ENCODE measurements around the gene SLC49A4.

SLC49A4 gene

GRCh38 chr3:122843604-122844003, 48.7 kb downstream of the SLC49A4 start:
- no peak overlapping the region for H3K18ac ChIP-seq (ENCODE audit: low read length)
- H2BK5ac ChIP-seq (ENCODE audit: low read length): no peak overlapping the region
- H3K9me3 ChIP-seq (replicated peaks in 1 of 2; ENCODE audit: control insufficient read depth in 2 of 2, insufficient read depth in 1 of 2, low read depth in 1 of 2, low read length in 2 of 2): peaks cover 0 to 3% of the 10 kb centered on the region in 2 donors
- H4K91ac ChIP-seq (ENCODE audit: low read depth, low read length, poor library complexity): no peak overlapping the region
- no peak overlapping the region for H2AFZ ChIP-seq (ENCODE audit: low read length)
- no peak overlapping the region for H4K8ac ChIP-seq (ENCODE audit: low read depth, low read length)
- H2BK120ac ChIP-seq (ENCODE audit: low read depth, low read length): no peak overlapping the region
- H3K4ac ChIP-seq (ENCODE audit: low read length): no peak overlapping the region
- no peak overlapping the region for H3K27ac ChIP-seq (replicated peaks; ENCODE audit: low read length)
- no peak overlapping the region for H3K9ac ChIP-seq (ENCODE audit: low read depth, low read length, poor library complexity)
- no peaks in the 10 kb centered on the region for H3K4me1 ChIP-seq (ENCODE audit: control insufficient read depth in 2 of 2, insufficient read depth in 1 of 2, low read depth in 1 of 2, low read length in 2 of 2)
- H2BK12ac ChIP-seq (ENCODE audit: low read length): no peak overlapping the region
- H2AK5ac ChIP-seq (ENCODE audit: low read depth, low read length): no peak overlapping the region
- H3K4me2 ChIP-seq (ENCODE audit: insufficient read depth, low read length, poor library complexity, severe bottlenecking): no peak overlapping the region
- no peak overlapping the region for H3K14ac ChIP-seq (ENCODE audit: low read length)
- WGBS, 2 donors (ENCODE audit: extremely low coverage in 2 of 2, insufficient read length in 2 of 2, insufficient replicate concordance in 1 of 2): no CpG with 5 or more reads among the region's 3 CpGs
- no peak for DNase-seq (ENCODE audit: low spot score)
- no peaks in the 10 kb centered on the region for H3K27me3 ChIP-seq (ENCODE audit: control insufficient read depth in 3 of 3, insufficient read depth in 3 of 3, low read depth in 1 of 3, low read length in 3 of 3)
- H2BK15ac ChIP-seq (ENCODE audit: low read length): no peak overlapping the region
- H3K36me3 ChIP-seq (replicated peaks in 1 of 2; ENCODE audit: control insufficient read depth in 2 of 2, insufficient read depth in 2 of 2, low read length in 2 of 2): peaks cover 0 to 22% of the 10 kb centered on the region in 2 donors
- H3K4me3 ChIP-seq (ENCODE audit: low read length in 2 of 2): no peak overlapping the region
- no peak overlapping the region for H3K23ac ChIP-seq (ENCODE audit: low read depth, low read length, poor library complexity)
- no peaks in the 10 kb centered on the region for H3K79me1 ChIP-seq (ENCODE audit: low read depth, low read length)

GRCh38 chr3:122857019-122857418, 62.1 kb downstream of the SLC49A4 start:
- no peak overlapping the region for H3K4me2 ChIP-seq (ENCODE audit: insufficient read depth, low read length, poor library complexity, severe bottlenecking)
- no peak overlapping the region for H4K91ac ChIP-seq (ENCODE audit: low read depth, low read length, poor library complexity)
- H3K27ac ChIP-seq (replicated peaks; ENCODE audit: low read length): no peak overlapping the region
- no peak overlapping the region for H2BK5ac ChIP-seq (ENCODE audit: low read length)
- no peak overlapping the region for H3K23ac ChIP-seq (ENCODE audit: low read depth, low read length, poor library complexity)
- no peak overlapping the region for H4K8ac ChIP-seq (ENCODE audit: low read depth, low read length)
- no peaks in the 10 kb centered on the region for H3K4me1 ChIP-seq (ENCODE audit: control insufficient read depth in 2 of 2, insufficient read depth in 1 of 2, low read depth in 1 of 2, low read length in 2 of 2)
- no peaks in the 10 kb centered on the region for H3K79me1 ChIP-seq (ENCODE audit: low read depth, low read length)
- no peak overlapping the region for H2AFZ ChIP-seq (ENCODE audit: low read length)
- no peaks in the 10 kb centered on the region for H3K27me3 ChIP-seq (ENCODE audit: control insufficient read depth in 3 of 3, insufficient read depth in 3 of 3, low read depth in 1 of 3, low read length in 3 of 3)
- H3K9ac ChIP-seq (ENCODE audit: low read depth, low read length, poor library complexity): no peak overlapping the region
- no peak overlapping the region for H2BK120ac ChIP-seq (ENCODE audit: low read depth, low read length)
- no peak overlapping the region for H2BK15ac ChIP-seq (ENCODE audit: low read length)
- H2AK5ac ChIP-seq (ENCODE audit: low read depth, low read length): no peak overlapping the region
- H2BK12ac ChIP-seq (ENCODE audit: low read length): no peak overlapping the region
- H3K18ac ChIP-seq (ENCODE audit: low read length): no peak overlapping the region
- no peak overlapping the region for H3K4me3 ChIP-seq (ENCODE audit: low read length in 2 of 2)
- H3K36me3 ChIP-seq (replicated peaks in 1 of 2; ENCODE audit: control insufficient read depth in 2 of 2, insufficient read depth in 2 of 2, low read length in 2 of 2): peaks cover 1 to 53% of the 10 kb centered on the region in 2 donors
- H3K14ac ChIP-seq (ENCODE audit: low read length): no peak overlapping the region
- H3K9me3 ChIP-seq (replicated peaks in 1 of 2; ENCODE audit: control insufficient read depth in 2 of 2, insufficient read depth in 1 of 2, low read depth in 1 of 2, low read length in 2 of 2): peaks cover under 1 to 2% of the 10 kb centered on the region in 2 donors
- no CpG with 5 or more reads among the region's 1 CpG for WGBS, 2 donors (ENCODE audit: extremely low coverage in 2 of 2, insufficient read length in 2 of 2, insufficient replicate concordance in 1 of 2)
- no peak for DNase-seq (ENCODE audit: low spot score)
- no peak overlapping the region for H3K4ac ChIP-seq (ENCODE audit: low read length)

GRCh38 chr3:122858373-122858772, 63.5 kb downstream of the SLC49A4 start:
- Histone ChIP-seq H3K4me1 (ENCODE audit: control insufficient read depth in 2 of 2, insufficient read depth in 1 of 2, low read depth in 1 of 2, low read length in 2 of 2) (no peaks in the 10 kb centered on the region), H4K91ac (ENCODE audit: low read depth, low read length, poor library complexity) (no peak overlapping the region), H3K4ac (ENCODE audit: low read length) (no peak overlapping the region), H3K27me3 (ENCODE audit: control insufficient read depth in 3 of 3, insufficient read depth in 3 of 3, low read depth in 1 of 3, low read length in 3 of 3) (no peaks in the 10 kb centered on the region), H2BK12ac (ENCODE audit: low read length) (no peak overlapping the region), H2AK5ac (ENCODE audit: low read depth, low read length) (no peak overlapping the region), H2BK15ac (ENCODE audit: low read length) (no peak overlapping the region), H3K79me1 (ENCODE audit: low read depth, low read length) (no peaks in the 10 kb centered on the region), H3K14ac (ENCODE audit: low read length) (no peak overlapping the region), H2BK120ac (ENCODE audit: low read depth, low read length) (no peak overlapping the region), H3K27ac (replicated peaks; ENCODE audit: low read length) (no peak overlapping the region), H3K36me3 (replicated peaks in 1 of 2; ENCODE audit: control insufficient read depth in 2 of 2, insufficient read depth in 2 of 2, low read length in 2 of 2) (peaks cover 1 to 66% of the 10 kb centered on the region in 2 donors), H2BK5ac (ENCODE audit: low read length) (no peak overlapping the region), H3K4me2 (ENCODE audit: insufficient read depth, low read length, poor library complexity, severe bottlenecking) (no peak overlapping the region), H3K9me3 (replicated peaks in 1 of 2; ENCODE audit: control insufficient read depth in 2 of 2, insufficient read depth in 1 of 2, low read depth in 1 of 2, low read length in 2 of 2) (peaks cover 0 to 2% of the 10 kb centered on the region in 2 donors), H3K4me3 (ENCODE audit: low read length in 2 of 2) (no peak overlapping the region), H4K8ac (ENCODE audit: low read depth, low read length) (no peak overlapping the region), H2AFZ (ENCODE audit: low read length) (no peak overlapping the region), H3K18ac (ENCODE audit: low read length) (no peak overlapping the region), H3K23ac (ENCODE audit: low read depth, low read length, poor library complexity) (no peak overlapping the region), H3K9ac (ENCODE audit: low read depth, low read length, poor library complexity) (no peak overlapping the region)
- no CpG with 5 or more reads among the region's 1 CpG for WGBS, 2 donors (ENCODE audit: extremely low coverage in 2 of 2, insufficient read length in 2 of 2, insufficient replicate concordance in 1 of 2)
- DNase-seq (ENCODE audit: low spot score): no peak

- H2BK15ac ChIP-seq (ENCODE audit: low read length): no peak overlapping the region
- DNase-seq (ENCODE audit: low spot score): no peak
These were observed 64.3 kb downstream of the SLC49A4 start for GRCh38 chr3:122859021-122859805.

More at GRCh38 chr3:122859021-122859805, 64.3 kb downstream of the SLC49A4 start:
- H2BK5ac ChIP-seq (ENCODE audit: low read length): no peak overlapping the region
- H2AK5ac ChIP-seq (ENCODE audit: low read depth, low read length): no peak overlapping the region
- H3K27ac ChIP-seq (replicated peaks; ENCODE audit: low read length): no peak overlapping the region
- no peak overlapping the region for H2BK12ac ChIP-seq (ENCODE audit: low read length)
- no peak overlapping the region for H4K91ac ChIP-seq (ENCODE audit: low read depth, low read length, poor library complexity)
- no peak overlapping the region for H3K4me2 ChIP-seq (ENCODE audit: insufficient read depth, low read length, poor library complexity, severe bottlenecking)
- H3K9me3 ChIP-seq (replicated peaks in 1 of 2; ENCODE audit: control insufficient read depth in 2 of 2, insufficient read depth in 1 of 2, low read depth in 1 of 2, low read length in 2 of 2): peaks cover 0 to 2% of the 10 kb centered on the region in 2 donors
- no peak overlapping the region for H4K8ac ChIP-seq (ENCODE audit: low read depth, low read length)
- H3K27me3 ChIP-seq (ENCODE audit: control insufficient read depth in 3 of 3, insufficient read depth in 3 of 3, low read depth in 1 of 3, low read length in 3 of 3): no peaks in the 10 kb centered on the region
- no peak overlapping the region for H2AFZ ChIP-seq (ENCODE audit: low read length)
- no peak overlapping the region for H3K4ac ChIP-seq (ENCODE audit: low read length)
- peaks cover 1 to 64% of the 10 kb centered on the region in 2 donors for H3K36me3 ChIP-seq (replicated peaks in 1 of 2; ENCODE audit: control insufficient read depth in 2 of 2, insufficient read depth in 2 of 2, low read length in 2 of 2)
- no peaks in the 10 kb centered on the region for H3K4me1 ChIP-seq (ENCODE audit: control insufficient read depth in 2 of 2, insufficient read depth in 1 of 2, low read depth in 1 of 2, low read length in 2 of 2)
- H3K18ac ChIP-seq (ENCODE audit: low read length): no peak overlapping the region
- WGBS, 2 donors (ENCODE audit: extremely low coverage in 2 of 2, insufficient read length in 2 of 2, insufficient replicate concordance in 1 of 2): no CpG with 5 or more reads among the region's 5 CpGs
- H3K23ac ChIP-seq (ENCODE audit: low read depth, low read length, poor library complexity): no peak overlapping the region
- H3K14ac ChIP-seq (ENCODE audit: low read length): peak overlapping the region; percentile 9
- H3K9ac ChIP-seq (ENCODE audit: low read depth, low read length, poor library complexity): no peak overlapping the region
- no peak overlapping the region for H2BK120ac ChIP-seq (ENCODE audit: low read depth, low read length)
- no peaks in the 10 kb centered on the region for H3K79me1 ChIP-seq (ENCODE audit: low read depth, low read length)
- no peak overlapping the region for H3K4me3 ChIP-seq (ENCODE audit: low read length in 2 of 2)
